ENCODE measurements around the gene INO80C. TPM values are rescaled to one million over a fixed set of nuclear protein-coding genes. Genes with fewer than 3 reads are reported as not detected.
"Not testable (repeated sequence)": the region's sequence is repeated elsewhere in the genome, so short reads cannot be mapped to it uniquely, and the experiment has no call there.

The INO80C gene
- total RNA-seq, 1 donor = 4.8 TPM

DNA sequence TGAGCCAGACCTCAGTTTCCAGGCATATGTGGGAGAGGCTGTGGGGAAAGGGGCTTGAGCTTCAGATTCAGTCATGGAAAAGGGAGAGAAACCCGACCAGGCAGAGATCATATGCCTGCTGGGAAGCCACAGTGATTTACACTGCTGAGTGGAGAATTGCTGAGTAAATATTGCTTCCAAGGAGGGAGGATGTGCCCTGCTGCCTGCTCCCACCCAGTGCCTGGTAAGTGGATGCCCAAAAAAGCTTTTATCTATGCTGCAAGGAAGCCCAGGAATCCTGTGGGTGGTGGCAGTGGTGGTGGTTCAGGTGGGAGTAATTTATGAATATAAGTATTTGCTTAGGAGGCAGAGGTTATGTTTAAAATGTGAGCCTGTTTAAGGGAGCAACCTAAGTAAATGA, 39.5 kb downstream of the INO80C start:
- no peak overlapping the region for H3K4me3 ChIP-seq (ENCODE audit: low read depth, low read length)
- DNase-seq (ENCODE audit: low read depth) = no peak
- no peak for TF ChIP-seq CTCF (IDR thresholded peaks at IDR 0.05; ENCODE audit: insufficient read depth, low read length)

DNA sequence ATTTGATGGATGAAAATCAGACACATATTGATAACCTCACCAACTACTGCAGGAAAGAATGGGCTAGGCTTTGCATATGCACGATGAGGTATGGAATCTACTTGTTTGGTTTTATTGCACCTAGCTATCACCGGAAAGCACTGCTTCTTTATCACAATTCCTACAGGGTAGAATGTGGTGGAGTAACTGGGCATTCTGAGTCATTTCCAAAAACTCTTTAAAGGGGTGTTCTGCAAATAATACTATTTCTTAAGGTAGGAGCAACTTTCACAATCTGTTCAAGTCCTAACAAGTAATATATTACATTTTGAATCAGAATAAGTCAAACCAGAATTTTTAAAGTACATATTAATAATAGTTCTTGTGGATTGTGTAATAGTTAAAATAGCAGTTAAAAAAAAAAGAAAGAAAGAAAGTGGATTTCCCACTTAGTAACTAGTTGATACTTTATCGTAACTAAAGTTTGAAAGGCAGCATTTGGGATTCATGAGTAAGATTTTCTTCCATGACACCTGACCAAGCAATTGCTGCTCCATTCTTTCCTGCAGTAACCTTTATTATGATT, 40.5 kb downstream of the INO80C start:
- DNase-seq (ENCODE audit: low read depth) = peak; percentile 25
- no peak for TF ChIP-seq CTCF (IDR thresholded peaks at IDR 0.05; ENCODE audit: insufficient read depth, low read length)
- H3K4me3 ChIP-seq (ENCODE audit: low read depth, low read length) = no peak overlapping the region

DNA sequence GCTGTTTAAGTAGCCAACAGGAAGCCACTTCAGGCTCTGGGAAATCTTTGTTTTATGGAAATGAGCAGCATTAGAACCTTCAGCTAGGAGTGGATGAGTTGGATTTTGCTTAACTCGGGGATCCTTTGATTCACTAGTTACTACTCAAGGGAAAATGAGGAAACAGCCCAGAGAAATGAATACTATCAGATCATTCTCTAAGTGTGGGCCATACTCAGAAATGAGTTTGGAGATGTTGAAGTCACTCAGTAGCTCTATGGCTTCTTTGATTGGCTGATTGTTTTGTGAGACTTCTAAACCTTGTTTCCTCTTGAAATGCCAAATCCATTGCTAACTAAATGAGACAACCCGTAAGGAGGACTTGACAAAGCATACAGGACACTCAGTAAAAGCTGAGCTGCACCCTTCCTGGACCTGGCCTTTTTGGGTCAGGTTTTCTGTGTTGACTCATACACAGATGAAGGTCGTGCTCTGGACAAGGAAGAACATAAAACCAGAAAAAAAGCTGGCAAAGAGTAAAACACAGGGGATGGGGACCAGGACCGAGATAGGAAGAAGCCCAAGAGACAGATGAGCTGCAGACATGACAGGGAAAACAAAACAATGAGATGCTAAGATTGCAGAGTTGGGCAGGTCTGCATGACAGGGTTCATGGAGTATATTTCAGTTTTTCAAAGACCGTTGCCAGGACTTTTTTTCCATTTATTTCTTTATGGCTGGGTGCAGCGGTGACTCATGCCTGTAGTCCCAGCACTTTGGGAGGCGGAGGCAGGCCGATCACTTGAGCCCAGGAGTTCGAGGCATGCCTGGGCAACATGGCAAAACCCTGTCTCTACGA, 41.6 kb downstream of the INO80C start:
- no peak for TF ChIP-seq CTCF (IDR thresholded peaks at IDR 0.05; ENCODE audit: insufficient read depth, low read length)
- H3K4me3 ChIP-seq (ENCODE audit: low read depth, low read length) = no peak overlapping the region
- peak; percentile 37 for DNase-seq (ENCODE audit: low read depth)

DNA sequence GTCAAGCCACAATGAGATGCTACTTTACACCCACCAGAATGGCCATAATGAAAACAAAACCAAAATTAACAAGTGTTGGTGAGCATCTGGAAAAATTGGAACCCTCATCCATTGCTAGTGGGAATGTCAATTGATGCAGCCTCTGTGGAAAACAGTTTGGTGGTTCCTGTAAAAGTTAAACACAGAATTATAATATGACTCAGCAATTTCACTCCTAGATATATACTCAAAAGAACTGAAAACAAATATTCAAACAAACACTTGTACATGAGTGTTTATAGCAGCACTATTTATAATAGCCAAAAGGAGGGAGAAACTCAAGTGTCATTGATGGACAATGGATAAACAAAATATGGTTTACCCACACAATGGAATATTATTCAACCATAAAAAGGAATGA, 43.0 kb downstream of the INO80C start:
- H3K4me3 ChIP-seq (ENCODE audit: low read depth, low read length) = no peak overlapping the region
- TF ChIP-seq CTCF (IDR thresholded peaks at IDR 0.05; ENCODE audit: insufficient read depth, low read length) = no peak
- no peak for DNase-seq (ENCODE audit: low read depth)

DNA sequence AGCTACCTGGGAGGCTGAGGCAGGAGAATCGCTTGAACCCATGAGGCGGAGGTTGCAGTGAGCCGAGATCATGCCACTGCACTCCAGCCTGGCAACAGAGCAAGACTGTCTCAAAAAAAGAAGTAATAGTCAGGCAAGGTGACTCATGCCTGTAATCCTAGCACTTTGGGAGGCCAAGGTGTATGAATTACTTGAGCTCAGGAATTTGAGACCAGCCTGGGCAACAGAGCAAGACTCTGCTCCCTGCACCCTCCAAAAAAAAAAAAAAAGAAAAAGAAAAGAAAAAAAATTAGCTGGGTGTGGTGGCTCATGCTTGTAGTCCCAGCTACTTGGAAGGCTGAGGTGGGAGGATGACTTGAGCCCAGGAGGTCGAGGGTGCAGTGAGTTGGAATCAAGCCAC, 44.7 kb downstream of the INO80C start:
- DNase-seq (ENCODE audit: low read depth); H3K4me3 ChIP-seq (ENCODE audit: low read depth, low read length): not testable (repeated sequence)

- TF ChIP-seq CTCF (IDR thresholded peaks at IDR 0.05; ENCODE audit: insufficient read depth, low read length) = no peak
- no peak overlapping the region for H3K4me3 ChIP-seq (ENCODE audit: low read depth, low read length)
These were observed 45.8 kb downstream of the INO80C start for GRCh38 chr18:35451916-35452315.

GRCh38 chr18:35451032-35451431, 46.7 kb downstream of the INO80C start:
- TF ChIP-seq CTCF (IDR thresholded peaks at IDR 0.05; ENCODE audit: insufficient read depth, low read length) = no peak
- H3K4me3 ChIP-seq (ENCODE audit: low read depth, low read length) = no peak overlapping the region
- DNase-seq (ENCODE audit: low read depth) = no peak

More at GRCh38 chr18:35451916-35452315, 45.8 kb downstream of the INO80C start:
- no peak for DNase-seq (ENCODE audit: low read depth)
